Colonic mucosa (tissue), 4 donors: Measurements from ENCODE around the gene DPCD. TPM values are rescaled to one million over a fixed set of nuclear protein-coding genes. Genes with fewer than 3 reads are reported as not detected.

ENCODE experiments used
- DNase-seq: peaks from one replicate; pipeline ENCODE4 v3.0.0-alpha.2; 2020
- H3K27ac ChIP-seq: fragments of 200-600 bp; one replicate; pipeline ENCODE4 v1.8.0; 2021
- H3K27me3 ChIP-seq: fragments of 200-600 bp; one replicate; pipeline ENCODE4 v1.8.0; 2021
- H3K36me3 ChIP-seq: fragments of 200-600 bp; one replicate; pipeline ENCODE4 v1.8.0; 2021
- H3K4me1 ChIP-seq: fragments of 200-600 bp; one replicate; pipeline ENCODE4 v1.8.0; 2021; ENCODE audit warnings: mild to moderate bottlenecking
- H3K4me3 ChIP-seq: fragments of 200-600 bp; one replicate; pipeline ENCODE4 v1.8.0; 2021
- H3K9ac ChIP-seq, 2 donors: one replicate each; pipeline ENCODE4 v1.7.0; 2013; ENCODE audit warnings: control low read depth in 2 of 2, low read depth in 2 of 2, low read length in 2 of 2
- H3K9me3 ChIP-seq: fragments of 200-600 bp; one replicate; pipeline ENCODE4 v1.8.0; 2021
- intact Hi-C: fragments of 100-400 bp; cut with DNase I; formaldehyde crosslinking; loops from one replicate; pipeline ENCODE4 v1.14.1; 2022
- total RNA-seq, 2 donors: library from RNA; stranded (reverse); fragmentation: NEBNext Ultra II Directional in 1 of 2; extraction: Animal tissue kit (Norgen Biotek cat#: 25700) in 1 of 2; gene quantifications; one replicate each; pipeline ENCODE4 v1.2.1, GENCODE V29; 2021
- TF ChIP-seq, protein P1 (sequence below): fragments of 200-600 bp; IDR thresholded peaks from one replicate; pipeline ENCODE4 v1.8.0; 2022; ENCODE audit warnings: antibody characterized with exemption, mild to moderate bottlenecking
- donor health status: healthy.
- donor health status: DM: no; HTN: no; CAD: no.
- donor health status: DM: no; HTN: no; CAD: no.

DPCD gene
- total RNA-seq, 2 donors from 2014 or later = 19.2 to 19.4 TPM

DNA sequence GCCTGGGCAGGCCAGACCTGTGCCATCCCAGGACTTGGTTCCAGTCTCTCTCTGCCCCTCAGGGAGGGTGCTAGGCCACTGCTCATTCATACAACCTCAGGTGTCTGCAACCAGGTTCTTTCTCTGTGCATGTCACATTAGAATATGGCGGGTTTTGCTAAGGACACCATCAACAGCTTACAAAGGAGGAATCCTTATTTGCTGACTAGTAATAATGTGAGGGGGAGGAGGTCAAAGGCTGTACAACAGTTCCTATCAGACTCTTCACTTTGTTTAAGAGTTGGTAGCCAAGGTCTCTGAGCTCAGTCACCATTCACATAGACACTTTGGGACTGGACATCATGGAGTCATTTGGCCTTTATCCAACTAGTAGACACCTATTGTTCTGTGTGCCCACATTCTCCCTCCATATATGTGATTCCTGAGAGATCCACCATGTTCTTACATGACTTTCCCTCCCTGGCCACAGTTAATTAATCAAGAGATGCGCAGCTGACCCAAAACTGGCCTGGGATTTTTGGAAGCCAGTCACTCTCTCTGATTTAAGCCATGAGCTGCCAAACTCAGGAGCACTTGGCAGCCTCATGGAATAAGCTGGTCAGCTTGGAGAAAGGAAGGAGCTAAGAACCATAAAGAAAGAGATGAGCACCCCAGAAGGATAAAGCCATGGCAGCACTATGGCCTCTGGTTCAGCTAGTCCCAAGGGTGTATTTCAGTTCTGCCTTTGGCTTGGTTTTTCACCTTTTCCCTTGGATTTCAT, 51.2 kb downstream of the DPCD start:
- H3K9me3 ChIP-seq = no peaks in the 10 kb centered on the region
- TF ChIP-seq, protein P1, sequence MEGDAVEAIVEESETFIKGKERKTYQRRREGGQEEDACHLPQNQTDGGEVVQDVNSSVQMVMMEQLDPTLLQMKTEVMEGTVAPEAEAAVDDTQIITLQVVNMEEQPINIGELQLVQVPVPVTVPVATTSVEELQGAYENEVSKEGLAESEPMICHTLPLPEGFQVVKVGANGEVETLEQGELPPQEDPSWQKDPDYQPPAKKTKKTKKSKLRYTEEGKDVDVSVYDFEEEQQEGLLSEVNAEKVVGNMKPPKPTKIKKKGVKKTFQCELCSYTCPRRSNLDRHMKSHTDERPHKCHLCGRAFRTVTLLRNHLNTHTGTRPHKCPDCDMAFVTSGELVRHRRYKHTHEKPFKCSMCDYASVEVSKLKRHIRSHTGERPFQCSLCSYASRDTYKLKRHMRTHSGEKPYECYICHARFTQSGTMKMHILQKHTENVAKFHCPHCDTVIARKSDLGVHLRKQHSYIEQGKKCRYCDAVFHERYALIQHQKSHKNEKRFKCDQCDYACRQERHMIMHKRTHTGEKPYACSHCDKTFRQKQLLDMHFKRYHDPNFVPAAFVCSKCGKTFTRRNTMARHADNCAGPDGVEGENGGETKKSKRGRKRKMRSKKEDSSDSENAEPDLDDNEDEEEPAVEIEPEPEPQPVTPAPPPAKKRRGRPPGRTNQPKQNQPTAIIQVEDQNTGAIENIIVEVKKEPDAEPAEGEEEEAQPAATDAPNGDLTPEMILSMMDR = no peak
- no peaks in the 10 kb centered on the region for H3K4me1 ChIP-seq
- no peak overlapping the region for H3K27ac ChIP-seq
- H3K9ac ChIP-seq = no peak overlapping the region
- no peak overlapping the region for H3K4me3 ChIP-seq
- intact Hi-C loops = no loop called here
- H3K36me3 ChIP-seq = no peaks in the 10 kb centered on the region
- no peaks in the 10 kb centered on the region for H3K27me3 ChIP-seq
- DNase-seq = no peak

- H3K4me3 ChIP-seq = no peak overlapping the region
- no peak overlapping the region for H3K9ac ChIP-seq
- no peak for DNase-seq
- TF ChIP-seq, protein P1 = no peak
- no peaks in the 10 kb centered on the region for H3K36me3 ChIP-seq
- H3K27me3 ChIP-seq = no peaks in the 10 kb centered on the region
- no peaks in the 10 kb centered on the region for H3K9me3 ChIP-seq
- H3K4me1 ChIP-seq = no peaks in the 10 kb centered on the region
- intact Hi-C loops = no loop called here
- no peak overlapping the region for H3K27ac ChIP-seq
Observed at GRCh38 chr10:101643546-101643945, 55.4 kb downstream of the DPCD start.

- TF ChIP-seq, protein P1 = no peak
- Histone ChIP-seq H3K9ac (no peak overlapping the region), H3K27ac (no peak overlapping the region), H3K4me3 (no peak overlapping the region), H3K27me3 (no peaks in the 10 kb centered on the region), H3K4me1 (no peaks in the 10 kb centered on the region), H3K36me3 (no peaks in the 10 kb centered on the region), H3K9me3 (no peaks in the 10 kb centered on the region)
- DNase-seq = no peak
- intact Hi-C loops = no loop called here
Observed at GRCh38 chr10:101644002-101644401, 55.9 kb downstream of the DPCD start.

GRCh38 chr10:101645659-101646058, 57.5 kb downstream of the DPCD start:
- no peak overlapping the region for H3K27ac ChIP-seq
- no peak overlapping the region for H3K4me3 ChIP-seq
- no peaks in the 10 kb centered on the region for H3K9me3 ChIP-seq
- no peaks in the 10 kb centered on the region for H3K4me1 ChIP-seq
- intact Hi-C loops = no loop called here
- TF ChIP-seq, protein P1 = no peak
- H3K9ac ChIP-seq = no peak overlapping the region
- H3K27me3 ChIP-seq = no peaks in the 10 kb centered on the region
- H3K36me3 ChIP-seq = no peaks in the 10 kb centered on the region
- no peak for DNase-seq

DNA sequence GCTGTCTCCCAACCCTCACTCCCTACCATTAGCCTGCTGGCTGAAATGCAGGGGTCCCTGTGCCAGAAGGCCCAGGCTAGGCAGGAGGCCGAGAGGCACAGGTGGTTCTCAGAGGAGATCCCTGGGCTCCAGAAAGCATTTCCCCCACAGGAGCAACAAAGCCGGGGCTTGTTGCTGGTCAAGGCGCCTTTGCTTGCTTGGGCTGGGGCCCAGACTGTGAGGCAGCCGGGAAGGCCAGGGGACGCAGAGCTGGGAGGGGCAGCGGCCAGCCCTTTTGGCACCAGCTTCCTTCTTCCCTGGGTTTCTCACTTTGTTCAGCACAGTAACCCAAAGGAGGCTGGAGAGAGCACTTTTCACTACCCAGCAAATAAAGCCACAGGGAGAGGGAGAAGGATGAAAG, 58.2 kb downstream of the DPCD start:
- H3K36me3 ChIP-seq = no peaks in the 10 kb centered on the region
- DNase-seq = no peak
- intact Hi-C loops = no loop called here

More for the DNA sequence above, 58.2 kb downstream of the DPCD start:
- Histone ChIP-seq H3K4me1 (no peaks in the 10 kb centered on the region), H3K27me3 (no peaks in the 10 kb centered on the region), H3K9me3 (no peaks in the 10 kb centered on the region), H3K9ac (no peak overlapping the region), H3K4me3 (no peak overlapping the region), H3K27ac (no peak overlapping the region)
- TF ChIP-seq, protein P1 = no peak
